Measurements from ENCODE around the gene YTHDF2. TPM values are rescaled to one million over a fixed set of nuclear protein-coding genes. Genes with fewer than 3 reads are reported as not detected.
A peak's percentile ranks its signal among the peaks of the same experiment; 100 is the strongest.

Gene YTHDF2
- total and polyA plus RNA-seq, 2 donors (not counting 1 experiment from before 2014, with no cell fraction given): 26.3 to 58.8 TPM

DNA sequence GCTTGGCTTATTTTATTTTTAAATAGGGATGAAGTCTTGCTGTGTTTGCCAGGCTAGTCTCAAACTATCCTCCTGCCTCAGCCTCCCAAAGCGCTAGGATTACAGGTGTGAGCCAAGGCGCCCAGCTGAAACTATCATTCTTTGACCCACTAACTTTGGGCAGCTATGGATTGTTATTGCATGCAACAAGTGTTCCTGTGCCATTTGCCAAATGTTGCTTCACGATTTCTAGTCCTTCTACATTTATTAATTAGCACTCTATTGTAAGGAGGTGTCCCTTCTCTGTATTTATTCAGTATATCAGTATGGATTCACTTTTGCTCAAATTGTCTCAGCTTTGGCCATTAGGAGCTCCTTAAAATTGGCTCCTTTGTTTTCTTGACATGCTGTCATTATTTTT lies 36.4 kb downstream of the YTHDF2 start:
- ChIA-PET POLR2A (interaction anchor here (0.6 kb wide), 1 partner anchor 146 kb away, joined by 6 read pairs; no protein-coding TSS in a partner anchor), CTCF (interaction anchor here (1.6 to 5.5 kb wide), 2 partner anchors 12 to 36 kb away, joined by 4 to 42 read pairs; partner anchors contain the start of gene YTHDF2)
- Mint-ChIP-seq H3K9me3 (ENCODE audit: insufficient read depth) (no peaks in the 10 kb centered on the region), H3K27ac (no peak overlapping the region), H3K4me1 (peaks cover 13% of the 10 kb centered on the region), H3K27me3 (no peaks in the 10 kb centered on the region), H3K4me3 (no peak overlapping the region)
- intact Hi-C loops (cut with micrococcal nuclease): no loop called here
- Histone ChIP-seq H4K20me1 (ENCODE audit: control insufficient read depth, insufficient read depth, low read length, poor library complexity, severe bottlenecking) (no peaks in the 10 kb centered on the region), H3K27me3 (replicated peaks in 1 of 4; ENCODE audit: control extremely low read depth in 1 of 4, control insufficient read depth in 3 of 4, insufficient read depth in 4 of 4, low read length in 3 of 4) (no peaks in the 10 kb centered on the region), H3K27ac (ENCODE audit: low read length in 2 of 2) (no peak overlapping the region), H2AFZ (ENCODE audit: insufficient read depth, low read depth, low read length, poor library complexity, severe bottlenecking) (no peak overlapping the region), H3K36me3 (replicated peaks in 1 of 2; ENCODE audit: control extremely low read depth in 1 of 2, control insufficient read depth in 1 of 2, extremely low read depth in 1 of 2, insufficient read depth in 2 of 2, low read length in 1 of 2) (peaks cover 0 to 14% of the 10 kb centered on the region in 2 experiments), H3K4me3 (ENCODE audit: control extremely low read depth in 1 of 5, extremely low read depth in 1 of 5, insufficient read depth in 1 of 5, low read depth in 2 of 5, low read length in 4 of 5) (no peak overlapping the region), H3K9ac (ENCODE audit: low read length) (no peak overlapping the region), H3K4me1 (ENCODE audit: control insufficient read depth in 2 of 2, insufficient read depth in 2 of 2, low read length in 2 of 2) (peaks cover 7 to 15% of the 10 kb centered on the region in 2 donors), H3K9me3 (ENCODE audit: control extremely low read depth in 1 of 3, control insufficient read depth in 2 of 3, insufficient read depth in 1 of 3, low read length in 2 of 3) (no peaks in the 10 kb centered on the region), H3K4me2 (replicated peaks; ENCODE audit: low read depth, low read length, poor library complexity, severe bottlenecking) (no peak overlapping the region), H3K79me2 (ENCODE audit: control insufficient read depth, insufficient read depth, low read length) (no peaks in the 10 kb centered on the region)
- DNase-seq: no peak
- TF ChIP-seq, protein P1, sequence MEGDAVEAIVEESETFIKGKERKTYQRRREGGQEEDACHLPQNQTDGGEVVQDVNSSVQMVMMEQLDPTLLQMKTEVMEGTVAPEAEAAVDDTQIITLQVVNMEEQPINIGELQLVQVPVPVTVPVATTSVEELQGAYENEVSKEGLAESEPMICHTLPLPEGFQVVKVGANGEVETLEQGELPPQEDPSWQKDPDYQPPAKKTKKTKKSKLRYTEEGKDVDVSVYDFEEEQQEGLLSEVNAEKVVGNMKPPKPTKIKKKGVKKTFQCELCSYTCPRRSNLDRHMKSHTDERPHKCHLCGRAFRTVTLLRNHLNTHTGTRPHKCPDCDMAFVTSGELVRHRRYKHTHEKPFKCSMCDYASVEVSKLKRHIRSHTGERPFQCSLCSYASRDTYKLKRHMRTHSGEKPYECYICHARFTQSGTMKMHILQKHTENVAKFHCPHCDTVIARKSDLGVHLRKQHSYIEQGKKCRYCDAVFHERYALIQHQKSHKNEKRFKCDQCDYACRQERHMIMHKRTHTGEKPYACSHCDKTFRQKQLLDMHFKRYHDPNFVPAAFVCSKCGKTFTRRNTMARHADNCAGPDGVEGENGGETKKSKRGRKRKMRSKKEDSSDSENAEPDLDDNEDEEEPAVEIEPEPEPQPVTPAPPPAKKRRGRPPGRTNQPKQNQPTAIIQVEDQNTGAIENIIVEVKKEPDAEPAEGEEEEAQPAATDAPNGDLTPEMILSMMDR (IDR thresholded peaks at IDR 0.05): no peak
- no peak for TF ChIP-seq EZH2 (IDR thresholded peaks at IDR 0.05; ENCODE audit: borderline replicate concordance, insufficient read depth, low read depth, low read length, poor library complexity, severe bottlenecking)
- no peak for ATAC-seq (ENCODE audit: low read depth)
- no CpG with 5 or more reads among the region's 3 CpGs for WGBS (ENCODE audit: insufficient coverage)

DNA sequence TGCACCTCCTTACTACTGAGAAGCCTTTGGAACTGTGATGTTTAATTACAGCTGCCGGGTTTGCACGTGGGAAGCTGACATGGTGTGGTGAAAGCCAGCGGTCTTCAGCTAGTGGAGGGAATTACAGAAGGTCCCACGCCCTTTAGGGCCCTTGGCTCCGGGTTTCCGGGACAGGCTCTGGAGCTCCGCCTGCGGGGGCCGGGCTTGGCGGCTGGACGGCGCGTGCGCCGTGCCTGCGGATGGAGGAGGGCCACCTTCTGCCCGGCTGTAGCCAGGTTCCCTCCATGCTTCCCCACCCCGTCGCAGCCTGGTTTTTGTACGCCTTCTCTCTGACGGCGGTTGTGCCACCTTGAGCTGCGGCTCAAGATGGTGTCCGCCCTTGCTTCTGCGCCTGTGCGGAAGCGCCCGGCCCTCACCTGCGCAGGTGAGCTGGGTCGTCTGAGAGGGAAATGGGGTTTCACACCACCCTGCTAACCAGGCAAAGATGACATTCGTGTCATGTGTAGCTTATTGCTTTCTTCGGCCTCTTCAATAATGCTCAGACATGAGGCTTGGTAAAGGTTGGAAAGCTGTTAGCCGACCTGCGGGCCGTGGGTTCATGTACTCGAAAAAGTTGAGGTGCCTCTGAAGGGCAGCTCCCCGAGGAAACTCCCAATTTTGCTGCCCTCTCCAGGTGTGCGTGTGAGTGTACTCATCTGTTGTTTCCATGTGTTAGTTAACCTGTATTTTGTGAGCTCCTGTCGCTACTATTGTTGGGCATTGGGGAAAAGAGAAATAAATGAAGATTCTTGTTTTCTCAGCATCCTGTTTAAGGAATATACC lies 38.6 kb downstream of the YTHDF2 start:
- peaks cover 7 to 15% of the 10 kb centered on the region in 2 donors for H3K4me1 ChIP-seq (ENCODE audit: control insufficient read depth in 2 of 2, insufficient read depth in 2 of 2, low read length in 2 of 2)
- TF ChIP-seq, protein P1 (IDR thresholded peaks at IDR 0.05): no peak
- no peak for TF ChIP-seq EZH2 (IDR thresholded peaks at IDR 0.05; ENCODE audit: borderline replicate concordance, insufficient read depth, low read depth, low read length, poor library complexity, severe bottlenecking)
- peak overlapping the region; percentile 51 to 59 for H3K27ac ChIP-seq (ENCODE audit: low read length in 2 of 2)
- H3K4me2 ChIP-seq (replicated peaks; ENCODE audit: low read depth, low read length, poor library complexity, severe bottlenecking): peak overlapping the region; percentile 77
- CTCF ChIA-PET: interaction anchor here (0.7 to 5.5 kb wide), 9 partner anchors 10 to 427 kb away, joined by 3 to 42 read pairs (median 6); partner anchors contain the start of gene YTHDF2
- Mint-ChIP-seq H3K27ac (peak overlapping the region; percentile 87), H3K27me3 (no peaks in the 10 kb centered on the region), H3K4me1 (peaks cover 11% of the 10 kb centered on the region), H3K4me3 (peak overlapping the region; percentile 90), H3K9me3 (ENCODE audit: insufficient read depth) (no peaks in the 10 kb centered on the region)
- H2AFZ ChIP-seq (ENCODE audit: insufficient read depth, low read depth, low read length, poor library complexity, severe bottlenecking): peak overlapping the region; percentile 89
- peak overlapping the region; percentile 58 to 77 (median 63) for H3K4me3 ChIP-seq (ENCODE audit: control extremely low read depth in 1 of 5, extremely low read depth in 1 of 5, insufficient read depth in 1 of 5, low read depth in 2 of 5, low read length in 4 of 5)
- H3K36me3 ChIP-seq (replicated peaks in 1 of 2; ENCODE audit: control extremely low read depth in 1 of 2, control insufficient read depth in 1 of 2, extremely low read depth in 1 of 2, insufficient read depth in 2 of 2, low read length in 1 of 2): peaks cover 0 to 5% of the 10 kb centered on the region in 2 experiments
- WGBS (ENCODE audit: insufficient coverage): 12% methylated on average over 35 of the region's 39 CpGs
- ATAC-seq (ENCODE audit: low read depth) (peak; percentile 95), DNase-seq (peak; percentile 79)
- H3K9me3 ChIP-seq (ENCODE audit: control extremely low read depth in 1 of 3, control insufficient read depth in 2 of 3, insufficient read depth in 1 of 3, low read length in 2 of 3): no peaks in the 10 kb centered on the region
- no peaks in the 10 kb centered on the region for H4K20me1 ChIP-seq (ENCODE audit: control insufficient read depth, insufficient read depth, low read length, poor library complexity, severe bottlenecking)
- peak overlapping the region; percentile 65 for H3K9ac ChIP-seq (ENCODE audit: low read length)
- no peaks in the 10 kb centered on the region for H3K79me2 ChIP-seq (ENCODE audit: control insufficient read depth, insufficient read depth, low read length)
- POLR2A ChIA-PET: interaction anchor here (0.6 to 1.6 kb wide), 9 partner anchors 10 to 271 kb away, joined by 3 to 7 read pairs (median 3); partner anchors contain the start of genes RNU11 and YTHDF2
- H3K27me3 ChIP-seq (replicated peaks in 1 of 4; ENCODE audit: control extremely low read depth in 1 of 4, control insufficient read depth in 3 of 4, insufficient read depth in 4 of 4, low read length in 3 of 4): no peaks in the 10 kb centered on the region
- intact Hi-C loops (cut with micrococcal nuclease): no loop called here

Measured in B cell (primary cell).